NCI-H128 (cell line): ENCODE results near the gene INHA.

ENCODE experiments used
- DNase-seq: peaks from one replicate; lab custom pipeline; 2025; ENCODE audit not compliant: unreplicated experiment; lab: John Stamatoyannopoulos, UW

Gene INHA

GRCh38 chr2:219571311-219572236 is 536 bp upstream of the INHA start, which contains the start of gene OBSL1:
Gene OBSL1 (minus strand): TSS chr2:219571539. CDS start chr2:219571232, 307 bp downstream.
- peak; percentile 55 for DNase-seq

GRCh38 chr2:219573166-219573565 is 1.1 kb downstream of the INHA start:
- DNase-seq: no peak

GRCh38 chr2:219574484-219575311 is 2.6 kb downstream of the INHA start:
- DNase-seq: no peak

- no peak for DNase-seq
Measured at GRCh38 chr2:219575566-219576504, 3.7 kb downstream of the INHA start.

- DNase-seq: peak; percentile 48
Measured at GRCh38 chr2:219576505-219577388, 4.6 kb downstream of the INHA start.

- DNase-seq: no peak
Measured at GRCh38 chr2:219578811-219579613, 6.9 kb downstream of the INHA start.

GRCh38 chr2:219581346-219581745 is 9.2 kb downstream of the INHA start:
- DNase-seq: no peak

- no peak for DNase-seq
Measured at GRCh38 chr2:219591091-219591490, 19.0 kb downstream of the INHA start.

- no peak for DNase-seq
Measured at GRCh38 chr2:219592736-219593135, 20.6 kb downstream of the INHA start.

GRCh38 chr2:219593154-219593553 is 21.0 kb downstream of the INHA start:
- DNase-seq: no peak

- no peak for DNase-seq
Measured at GRCh38 chr2:219595256-219595655, 23.1 kb downstream of the INHA start.

- no peak for DNase-seq
Measured at GRCh38 chr2:219596954-219597551, 24.9 kb downstream of the INHA start.

- peak; percentile 71 for DNase-seq
Measured at GRCh38 chr2:219597552-219598307, 25.6 kb downstream of the INHA start, which contains the start of gene STK11IP. Gene STK11IP (plus strand): TSS chr2:219597857. CDS start chr2:219598120, 263 bp downstream.

GRCh38 chr2:219598308-219599078 is 26.4 kb downstream of the INHA start:
- no peak for DNase-seq

GRCh38 chr2:219603771-219604170 is 31.7 kb downstream of the INHA start:
- no peak for DNase-seq

- no peak for DNase-seq
Measured at GRCh38 chr2:219605607-219605954, 33.5 kb downstream of the INHA start.

- DNase-seq: no peak
Measured at GRCh38 chr2:219607931-219608330, 35.8 kb downstream of the INHA start.
